GM18868 (cell line): ENCODE results near the gene TMPRSS13.

ENCODE experiments used
- ATAC-seq: cut with Tn5 transposase; IDR thresholded peaks from one replicate; pipeline ENCODE4 v1.9.1; 2021; ENCODE audit warnings: mild to moderate bottlenecking, moderate library complexity; ENCODE audit not compliant: unreplicated experiment

The TMPRSS13 gene

DNA sequence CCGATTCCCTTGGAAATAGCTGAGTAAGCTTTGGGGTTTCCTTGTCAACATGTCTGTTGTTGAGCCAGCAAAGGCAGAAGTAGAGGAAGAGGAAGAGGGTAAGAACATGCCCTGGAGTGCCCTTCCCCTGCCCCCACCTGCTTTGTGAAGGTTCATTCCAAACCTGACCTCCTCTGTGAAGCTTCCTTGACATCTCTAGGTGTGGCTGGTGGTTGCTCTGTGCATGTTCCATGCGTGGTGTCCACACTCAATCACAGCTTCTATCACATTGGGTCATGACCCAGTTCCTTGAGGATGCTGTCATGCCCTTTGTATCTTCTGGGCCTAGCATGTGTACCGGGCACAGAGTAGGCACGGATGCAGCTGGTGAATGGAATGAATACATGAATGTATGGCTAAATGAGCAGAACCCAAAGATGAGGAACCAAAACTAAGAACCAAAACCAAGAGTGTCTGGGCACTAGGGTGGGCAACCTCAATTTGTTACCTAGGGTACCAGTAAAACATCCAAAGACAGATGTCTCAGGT, 29.0 kb downstream of the TMPRSS13 start:
- peak; percentile 72 for ATAC-seq

- no peak for ATAC-seq
Observed at GRCh38 chr11:117898059-117898458, 31.1 kb downstream of the TMPRSS13 start.

- ATAC-seq = no peak
Observed at GRCh38 chr11:117892651-117893050, 36.6 kb downstream of the TMPRSS13 start.

DNA sequence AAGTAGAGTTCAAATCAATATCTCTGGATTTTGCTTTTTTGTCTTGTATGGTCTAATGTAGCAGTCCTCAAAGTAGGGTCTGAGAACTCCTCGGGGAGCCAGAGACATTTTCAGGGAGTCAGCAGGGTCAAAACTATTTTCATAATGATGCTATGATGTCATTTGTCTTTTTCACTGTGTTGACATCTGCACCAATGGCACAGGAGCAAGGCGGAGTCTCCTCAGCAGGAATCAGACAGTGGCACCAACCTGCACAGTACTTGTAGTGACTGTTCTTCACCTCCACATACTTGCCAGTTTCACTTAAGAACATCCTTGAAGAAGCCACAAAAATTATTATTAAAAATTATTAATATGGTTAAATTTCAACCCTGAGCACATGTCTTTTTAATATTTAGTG, 37.8 kb downstream of the TMPRSS13 start:
- ATAC-seq = no peak

GRCh38 chr11:117888139-117888566, 41.0 kb downstream of the TMPRSS13 start:
- no peak for ATAC-seq

DNA sequence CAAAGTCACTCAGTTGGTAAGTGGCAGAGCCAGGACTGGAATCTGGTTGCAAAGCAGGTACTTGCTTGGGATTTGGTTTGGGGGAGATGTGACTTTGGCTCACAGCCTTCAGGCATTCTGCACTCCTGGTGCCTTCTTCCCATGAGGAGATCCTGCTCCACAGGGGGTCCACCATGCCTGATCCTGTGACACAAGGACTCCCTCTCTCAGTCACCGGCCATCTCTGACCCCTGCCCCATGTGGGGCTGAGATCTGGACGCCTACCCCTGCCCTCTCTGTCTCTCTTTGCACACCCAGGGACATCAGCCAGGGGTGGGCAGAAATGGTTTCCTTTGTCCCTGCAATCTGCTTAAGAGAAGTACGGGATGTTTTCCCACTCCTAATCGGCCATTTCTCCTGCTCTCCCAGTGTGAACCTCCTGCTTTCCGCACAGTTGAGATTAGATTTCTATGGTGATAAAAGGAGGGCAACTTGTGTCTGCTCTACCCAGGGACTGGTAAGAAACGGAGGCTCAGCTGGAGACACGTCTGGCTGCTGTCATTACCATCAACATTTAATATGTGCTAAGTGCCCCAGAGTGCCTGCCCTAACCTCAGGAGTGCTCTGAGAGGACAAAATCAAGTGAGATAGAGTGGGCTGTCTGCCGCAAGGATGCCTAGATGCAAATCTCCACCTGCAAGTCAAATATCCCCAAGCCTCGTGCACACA, 41.6 kb downstream of the TMPRSS13 start:
- no peak for ATAC-seq

- no peak for ATAC-seq
Observed at GRCh38 chr11:117885777-117886176, 43.4 kb downstream of the TMPRSS13 start.

DNA sequence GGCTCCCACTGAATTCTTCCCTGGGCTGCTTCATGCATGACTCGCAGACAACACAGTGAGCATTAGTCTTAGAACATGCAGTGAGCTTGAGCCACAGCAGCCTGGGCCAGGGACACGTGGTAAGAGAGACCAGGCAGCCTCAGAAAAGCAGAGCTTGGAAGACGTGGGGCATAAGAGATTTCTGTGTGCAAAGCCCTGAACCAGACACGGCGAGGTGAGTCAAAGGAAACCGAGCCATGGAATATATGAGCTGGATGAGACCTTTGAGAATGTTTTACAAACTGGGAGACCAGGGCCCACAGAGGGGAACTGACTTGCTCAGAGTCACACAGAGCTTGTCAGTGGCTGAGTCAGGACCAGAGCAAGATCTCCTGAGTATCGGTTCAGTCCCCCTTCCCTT, 44.2 kb downstream of the TMPRSS13 start:
- ATAC-seq = no peak

DNA sequence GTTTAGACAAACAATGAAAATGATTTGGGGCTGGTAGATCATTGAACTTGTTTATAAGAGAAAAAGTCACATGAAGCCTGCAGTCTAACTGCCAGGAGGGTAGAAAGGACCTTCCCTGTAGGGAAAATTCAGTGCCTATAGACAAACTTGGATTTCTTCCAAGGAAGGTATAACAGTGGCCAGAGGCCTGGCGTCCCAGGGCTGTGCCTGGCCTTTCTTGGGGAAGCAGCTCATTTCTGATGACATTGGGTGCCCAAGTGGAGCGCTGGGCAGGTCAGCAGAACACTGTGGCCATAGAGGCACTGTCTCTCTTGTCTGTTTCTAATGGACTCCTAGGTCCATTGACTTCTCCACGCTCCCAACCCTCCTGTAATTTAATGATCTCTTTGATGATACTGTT, 46.1 kb downstream of the TMPRSS13 start:
- no peak for ATAC-seq

- ATAC-seq = no peak
Observed at GRCh38 chr11:117882311-117882905, 46.8 kb downstream of the TMPRSS13 start.

- no peak for ATAC-seq
Observed at GRCh38 chr11:117881217-117881616, 48.0 kb downstream of the TMPRSS13 start.

DNA sequence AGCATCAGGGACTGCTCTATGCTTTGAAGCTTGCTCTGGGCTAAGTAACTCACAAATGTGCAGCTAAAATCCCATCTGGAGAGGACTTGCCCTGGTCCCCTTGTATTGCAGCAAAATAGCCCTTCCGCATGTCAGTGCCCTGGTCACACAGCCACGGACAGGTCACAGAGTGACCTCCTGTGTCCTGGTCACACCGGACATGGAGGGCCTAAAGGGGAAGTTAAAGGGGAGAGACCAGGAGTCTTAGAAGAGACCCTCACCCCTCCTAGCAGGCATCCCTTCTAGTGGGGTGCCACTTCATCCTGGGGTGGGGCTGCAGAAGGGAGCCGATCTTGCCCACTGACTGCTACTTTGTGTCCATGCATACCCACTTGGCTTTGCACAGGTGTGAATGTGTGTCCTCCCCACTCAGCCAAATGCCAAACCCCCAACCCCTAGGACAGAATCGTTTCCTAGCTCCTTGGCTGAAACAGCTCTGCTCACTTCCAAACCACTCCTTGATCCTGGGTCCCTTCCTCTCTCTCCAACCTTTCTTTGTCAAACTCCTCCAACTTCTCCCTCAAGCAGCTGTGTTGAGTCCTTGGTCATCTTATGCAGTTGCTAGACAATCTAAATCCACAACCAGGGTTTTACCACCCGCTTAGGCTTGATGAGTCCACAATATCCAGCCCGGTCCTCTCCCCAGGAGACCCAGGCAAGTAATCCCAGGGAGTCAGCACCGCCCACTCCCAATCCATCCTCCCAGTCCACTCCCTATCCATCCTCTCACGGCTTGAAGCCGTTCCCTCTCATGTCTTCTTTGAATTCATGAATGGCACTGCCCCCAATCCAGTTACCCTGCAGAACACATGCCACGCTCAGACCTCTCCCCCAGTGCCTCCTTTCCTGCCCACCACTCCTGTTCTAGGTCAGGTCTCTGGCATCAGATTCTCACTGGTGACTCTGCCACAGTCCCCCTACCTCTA, 49.4 kb downstream of the TMPRSS13 start:
- ATAC-seq = no peak

GRCh38 chr11:117878939-117879475, 50.2 kb downstream of the TMPRSS13 start:
- no peak for ATAC-seq

DNA sequence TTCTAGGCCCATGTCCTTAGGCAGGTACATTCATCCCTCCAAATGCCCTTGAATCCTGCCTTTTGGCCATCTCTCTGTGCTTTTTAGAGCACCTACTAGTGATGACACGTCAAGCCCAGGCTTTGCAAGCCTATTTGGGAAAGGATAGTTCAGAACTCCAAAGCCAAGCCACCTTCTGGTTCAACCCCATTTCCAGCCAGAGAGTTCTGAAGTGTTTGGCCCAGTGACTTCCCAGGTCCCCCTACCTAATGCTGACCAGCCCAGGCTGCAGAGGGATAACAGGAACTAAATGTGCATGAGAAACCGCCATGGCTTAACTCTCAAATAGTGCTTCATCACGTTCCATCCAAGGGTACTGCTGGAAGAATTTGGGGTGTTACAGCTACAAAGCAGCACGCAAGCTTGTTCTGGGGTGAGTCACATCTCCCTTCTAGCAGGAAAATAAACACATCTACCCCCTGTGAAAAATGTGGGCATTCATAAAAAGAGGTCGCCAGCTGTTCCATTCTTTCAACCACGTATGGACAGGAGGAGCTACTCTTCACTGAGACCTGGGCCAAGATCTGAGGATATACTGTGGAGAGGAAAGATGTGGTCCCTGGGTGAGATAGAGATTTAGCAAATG, 50.8 kb downstream of the TMPRSS13 start:
- no peak for ATAC-seq

DNA sequence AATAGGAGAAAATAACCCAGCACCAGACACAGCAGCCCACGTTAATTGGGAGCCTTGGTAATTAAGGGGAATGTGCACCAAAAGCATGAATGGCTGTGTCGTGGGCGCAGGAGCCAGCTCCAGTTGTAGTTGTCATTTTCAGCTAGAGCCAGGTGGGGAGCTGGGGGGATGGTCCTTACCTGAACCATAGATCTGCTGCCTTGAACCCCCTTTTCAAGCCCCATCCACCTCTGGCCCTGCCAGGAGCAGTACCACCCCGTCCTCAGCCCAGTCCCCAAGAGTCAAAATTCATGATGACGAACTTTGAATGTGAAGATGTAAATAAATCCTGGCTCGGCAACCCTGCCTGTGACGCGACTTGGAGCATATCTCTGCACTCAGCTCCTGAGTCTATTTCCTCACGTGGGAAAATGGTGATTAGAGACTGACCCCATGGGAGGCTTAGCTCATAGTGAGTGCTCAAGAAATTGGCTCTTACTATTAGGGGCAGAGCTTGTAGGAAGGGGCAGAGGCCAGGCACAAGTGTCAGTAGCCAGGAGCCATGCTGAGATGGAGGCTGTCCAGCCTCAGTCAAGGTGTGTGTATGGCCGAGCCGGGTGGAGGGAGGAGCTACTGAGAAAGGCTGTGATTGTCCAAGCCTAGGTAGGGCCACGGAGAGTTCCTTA, 52.0 kb downstream of the TMPRSS13 start:
- ATAC-seq = no peak

DNA sequence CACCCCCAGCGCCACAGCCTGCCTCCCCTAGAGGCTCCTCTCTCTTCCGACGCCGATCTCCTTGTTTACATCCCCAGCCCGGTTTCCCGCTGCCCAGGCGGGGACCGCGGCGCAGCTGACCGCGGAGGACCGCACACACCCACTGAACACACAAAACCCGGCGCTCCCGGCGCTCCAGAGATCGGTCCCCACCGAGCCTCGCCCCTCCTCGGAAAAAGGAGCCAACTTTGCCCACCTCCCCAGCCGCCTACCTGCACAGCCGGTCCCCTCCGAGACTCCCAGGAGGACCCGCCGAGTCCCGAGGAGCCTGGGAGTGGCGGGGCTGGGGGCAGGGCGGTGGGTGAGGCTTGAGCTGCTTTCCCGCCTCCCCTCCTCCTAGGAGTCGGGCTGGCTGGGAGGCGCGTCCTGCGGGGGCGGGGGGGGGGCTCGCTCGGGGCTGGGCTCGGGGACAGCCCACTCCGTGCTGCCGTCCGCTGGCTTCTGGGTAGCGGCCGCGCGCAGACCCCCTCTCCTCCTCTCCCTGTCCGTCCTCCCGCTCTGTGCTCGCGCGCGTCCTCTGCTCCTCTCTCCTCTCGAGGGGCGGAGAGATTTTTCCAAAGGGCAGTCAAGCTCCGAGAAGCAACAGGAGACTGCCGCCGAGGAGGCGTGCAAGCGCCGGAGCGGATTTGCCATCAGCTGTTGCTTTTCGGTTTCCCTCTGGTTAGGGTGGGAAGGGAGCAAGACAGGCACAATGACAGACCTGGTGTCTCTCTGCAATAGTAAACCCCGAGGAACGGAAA, 52.7 kb downstream of the TMPRSS13 start, which contains the start of gene FXYD6:
TSS of gene FXYD6 (minus strand) at position 318 of the 779 bp plus-strand sequence. CDS start 33,882 bp downstream, outside the sequence.
- no peak for ATAC-seq

DNA sequence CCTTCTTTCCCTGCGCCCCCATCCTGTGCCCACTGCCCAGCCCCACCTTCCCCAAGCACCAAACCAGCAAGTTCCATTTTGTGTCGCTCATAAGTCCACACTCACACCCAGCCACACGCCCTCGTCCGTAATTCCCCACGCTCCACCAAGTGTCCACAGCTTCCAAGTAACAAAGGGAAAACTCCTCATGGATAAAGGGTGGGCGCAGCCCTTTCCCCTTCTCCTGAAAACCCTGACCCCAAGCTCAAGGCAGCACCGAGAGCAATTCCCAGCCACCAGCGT, 53.2 kb downstream of the TMPRSS13 start:
- no peak for ATAC-seq

GRCh38 chr11:117875382-117876058, 53.7 kb downstream of the TMPRSS13 start:
- no peak for ATAC-seq

DNA sequence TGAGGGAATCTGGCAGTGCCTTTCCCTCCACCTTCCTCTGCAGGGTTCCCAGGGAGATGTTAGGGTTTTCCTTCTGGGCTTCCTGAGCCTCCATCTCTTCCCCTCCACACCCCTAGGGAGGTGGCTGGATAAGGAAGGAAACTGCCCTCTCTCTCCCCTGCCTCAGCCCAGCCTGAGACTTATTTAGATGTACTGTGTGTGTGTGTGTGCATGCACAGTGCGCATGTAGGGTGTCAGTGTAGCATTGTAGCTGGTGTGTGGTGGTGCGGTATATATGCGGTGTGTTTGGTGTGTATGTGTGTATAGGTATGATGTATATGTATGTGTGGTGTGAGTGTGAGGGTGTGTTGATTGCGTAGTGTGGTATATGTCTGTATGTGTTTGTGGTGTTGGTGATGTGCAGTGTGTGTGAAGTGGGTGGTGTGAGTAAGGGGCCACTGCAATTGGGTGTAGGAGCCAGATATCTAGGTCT, 54.3 kb downstream of the TMPRSS13 start:
- no peak for ATAC-seq
